HepG2 (cell line): ENCODE data around the gene ICE2. TPM values are rescaled to one million over a fixed set of nuclear protein-coding genes. Genes with fewer than 3 reads are reported as not detected.

Experiments
- CCAR2 ChIP-seq: fragments of 200-400 bp; formaldehyde crosslinking; optimal IDR thresholded peaks from 2 replicates; pipeline ENCODE3; 2018; ENCODE audit warnings: low read depth, mild to moderate bottlenecking, low read length, moderate library complexity
- DMAP1 ChIP-seq: IDR thresholded peaks from 2 replicates; pipeline ENCODE4 v1.6.1; 2016
- DNMT3B ChIP-seq: conservative IDR thresholded peaks from 2 replicates; pipeline ENCODE4 v1.6.1; 2016; ENCODE audit warnings: missing biosample characterization, control low read depth
- EHMT2 ChIP-seq: fragments of 200-600 bp; sonication (generic); IDR thresholded peaks from 2 replicates; pipeline ENCODE4 v1.7.0; 2017; ENCODE audit warnings: antibody characterized with exemption, low read depth, low read length, borderline replicate concordance
- HMG20A ChIP-seq: IDR thresholded peaks from 2 replicates; pipeline ENCODE4 v1.6.1; 2016; ENCODE audit warnings: borderline replicate concordance
- KLF11 ChIP-seq: IDR thresholded peaks from 2 replicates; pipeline ENCODE4 v1.6.1; 2016; ENCODE audit warnings: missing compliant biosample characterization
- MBNL3 ChIP-seq: fragments of 250-450 bp; sonication (Bioruptor Pico); conservative IDR thresholded peaks from 2 replicates; pipeline ENCODE4 v1.8.0; 2022; ENCODE audit warnings: mild to moderate bottlenecking, inconsistent platforms
- NR2F1 ChIP-seq, 2 experiments: fragments of 450-650 bp in 1 of 2; formaldehyde crosslinking in 1 of 2; IDR thresholded peaks; 2 replicates each; pipeline versions ENCODE4 v1.5.0 to v1.6.1; 2016 to 2020; ENCODE audit warnings: mild to moderate bottlenecking in 1 of 2, missing compliant biosample characterization in 1 of 2, missing genetic modification reagents in 1 of 2, moderate library complexity in 1 of 2
- SRSF4 ChIP-seq: fragments of 200-400 bp; formaldehyde crosslinking; IDR thresholded peaks from one replicate; pipeline ENCODE4 v1.6.1; 2018; ENCODE audit warnings: mild to moderate bottlenecking, low read depth, low read length, moderate library complexity; ENCODE audit not compliant: poor library complexity, severe bottlenecking
- SSRP1 ChIP-seq: IDR thresholded peaks from 2 replicates; pipeline ENCODE4 v1.6.1; 2016; ENCODE audit warnings: control low read depth
- STAG1 ChIP-seq: sonication (generic); formaldehyde crosslinking; IDR thresholded peaks from 2 replicates; pipeline ENCODE4 v1.4.0; 2020; ENCODE audit warnings: missing genetic modification reagents
- TBX3 ChIP-seq: fragments of 450-650 bp; IDR thresholded peaks from 2 replicates; pipeline ENCODE4 v1.6.1; 2017; ENCODE audit warnings: antibody characterized with exemption, mild to moderate bottlenecking, inconsistent platforms, borderline replicate concordance
- TCF7L2 ChIP-seq: IDR thresholded peaks from 2 replicates; pipeline ENCODE4 v1.6.1; 2011; ENCODE audit warnings: mild to moderate bottlenecking, low read depth, low read length, moderate library complexity
- ZNF253 ChIP-seq: sonication (generic); formaldehyde crosslinking; IDR thresholded peaks from 2 replicates; pipeline ENCODE4 v1.8.0; 2022; ENCODE audit warnings: mild to moderate bottlenecking, missing genetic modification reagents, borderline replicate concordance
- ZNF567 ChIP-seq: sonication (generic); formaldehyde crosslinking; IDR thresholded peaks from 2 replicates; pipeline ENCODE4 v1.8.1; 2023; ENCODE audit warnings: mild to moderate bottlenecking, missing genetic modification reagents, borderline replicate concordance
- ZNF672 ChIP-seq: sonication (generic); formaldehyde crosslinking; IDR thresholded peaks from 2 replicates; pipeline ENCODE4 v1.8.1; 2022; ENCODE audit warnings: missing genetic modification reagents
- polyA plus RNA-seq, 8 experiments: library from polyadenylated mRNA; depleted of rRNA in 3 of 8; stranded (reverse) in 7 of 8; unstranded in 1 of 8; fragments of >200 nt; fragmentation: Illumina TruSeq in 4 of 8; extraction: Trizol in 4 of 8; gene quantifications; 2 replicates each; pipeline versions ENCODE4 v1.2.1 to v1.2.3, GENCODE V29; 2011 to 2016; ENCODE audit warnings: low read depth in 4 of 8, missing spikeins in 1 of 8, mixed read lengths in 1 of 8; ENCODE audit not compliant: insufficient read depth in 1 of 8
- total RNA-seq, 5 experiments: library from RNA; depleted of rRNA; stranded (reverse); fragments of >200 nt; fragmentation: Illumina TruSeq; extraction: Trizol; gene quantifications; 2 replicates each; pipeline ENCODE4 v1.2.3, GENCODE V29; 2016; ENCODE audit warnings: low read depth in 1 of 5
- TF ChIP-seq, protein P1 (sequence below): sonication (generic); formaldehyde crosslinking; conservative IDR thresholded peaks from 2 replicates; pipeline ENCODE4 v1.4.0; 2020; ENCODE audit warnings: mild to moderate bottlenecking, missing genetic modification reagents, moderate library complexity
- TF ChIP-seq, protein P2 (sequence below): sonication (generic); formaldehyde crosslinking; IDR thresholded peaks from 2 replicates; pipeline ENCODE4 v1.4.0; 2020; ENCODE audit warnings: missing genetic modification reagents, borderline replicate concordance
- TF ChIP-seq, protein P3 (sequence below): sonication (generic); formaldehyde crosslinking; IDR thresholded peaks from 2 replicates; pipeline ENCODE4 v1.5.0; 2020; ENCODE audit warnings: missing genetic modification reagents
- TF ChIP-seq, protein P4 (sequence below): fragments of 450-650 bp; IDR thresholded peaks from 2 replicates; pipeline ENCODE4 v1.6.1; 2017

ICE2 gene
- total and polyA plus RNA-seq, 2 of the 13 experiments (the other 11 are each of a cell fraction or from before 2014, with no cell fraction given), result 24.8 to 26.4 TPM

DNA sequence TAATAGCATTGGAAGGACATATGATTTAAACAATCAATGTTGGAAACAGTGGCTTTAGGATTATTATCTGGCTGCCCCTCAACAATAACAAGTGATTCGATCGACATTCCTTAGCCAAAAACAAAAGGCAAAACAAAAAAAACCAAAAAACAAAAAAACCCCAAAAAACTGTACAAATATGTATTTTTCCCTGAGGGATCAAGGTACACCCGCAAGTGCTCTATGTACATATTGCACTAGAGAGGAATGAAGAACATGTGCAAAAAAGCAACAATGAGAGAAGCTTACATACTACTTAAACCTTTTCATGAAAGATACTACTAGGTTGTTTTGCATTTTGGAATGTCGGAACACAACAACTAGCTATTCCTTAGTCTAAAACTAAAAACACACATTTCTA lies 14.2 kb upstream of the ICE2 start (continued):
- TF ChIP-seq, protein P1, sequence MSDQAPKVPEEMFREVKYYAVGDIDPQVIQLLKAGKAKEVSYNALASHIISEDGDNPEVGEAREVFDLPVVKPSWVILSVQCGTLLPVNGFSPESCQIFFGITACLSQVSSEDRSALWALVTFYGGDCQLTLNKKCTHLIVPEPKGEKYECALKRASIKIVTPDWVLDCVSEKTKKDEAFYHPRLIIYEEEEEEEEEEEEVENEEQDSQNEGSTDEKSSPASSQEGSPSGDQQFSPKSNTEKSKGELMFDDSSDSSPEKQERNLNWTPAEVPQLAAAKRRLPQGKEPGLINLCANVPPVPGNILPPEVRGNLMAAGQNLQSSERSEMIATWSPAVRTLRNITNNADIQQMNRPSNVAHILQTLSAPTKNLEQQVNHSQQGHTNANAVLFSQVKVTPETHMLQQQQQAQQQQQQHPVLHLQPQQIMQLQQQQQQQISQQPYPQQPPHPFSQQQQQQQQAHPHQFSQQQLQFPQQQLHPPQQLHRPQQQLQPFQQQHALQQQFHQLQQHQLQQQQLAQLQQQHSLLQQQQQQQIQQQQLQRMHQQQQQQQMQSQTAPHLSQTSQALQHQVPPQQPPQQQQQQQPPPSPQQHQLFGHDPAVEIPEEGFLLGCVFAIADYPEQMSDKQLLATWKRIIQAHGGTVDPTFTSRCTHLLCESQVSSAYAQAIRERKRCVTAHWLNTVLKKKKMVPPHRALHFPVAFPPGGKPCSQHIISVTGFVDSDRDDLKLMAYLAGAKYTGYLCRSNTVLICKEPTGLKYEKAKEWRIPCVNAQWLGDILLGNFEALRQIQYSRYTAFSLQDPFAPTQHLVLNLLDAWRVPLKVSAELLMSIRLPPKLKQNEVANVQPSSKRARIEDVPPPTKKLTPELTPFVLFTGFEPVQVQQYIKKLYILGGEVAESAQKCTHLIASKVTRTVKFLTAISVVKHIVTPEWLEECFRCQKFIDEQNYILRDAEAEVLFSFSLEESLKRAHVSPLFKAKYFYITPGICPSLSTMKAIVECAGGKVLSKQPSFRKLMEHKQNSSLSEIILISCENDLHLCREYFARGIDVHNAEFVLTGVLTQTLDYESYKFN, result peak; percentile 76
- TF ChIP-seq SRSF4 (no peak), TBX3 (0 out of 2 replicates have a peak, but pooled peaks have one; percentile 25), TCF7L2 (no peak), SSRP1 (CRISPR knock-in tag) (no peak), ZNF253 (CRISPR knock-in tag) (no peak), EHMT2 (no peak), STAG1 (no peak), HMG20A (peak; percentile 39; the same call in 1 of the 2 replicates), ZNF672 (CRISPR knock-in tag) (no peak), DNMT3B (CRISPR knock-in tag) (no peak), KLF11 (CRISPR knock-in tag) (no peak), NR2F1 (CRISPR knock-in tag; IDR thresholded peaks at IDR 0.05) (no peak), CCAR2 (no peak), MBNL3 (no peak), ZNF567 (CRISPR knock-in tag) (no peak), DMAP1 (CRISPR knock-in tag) (no peak)
- TF ChIP-seq, protein P2, sequence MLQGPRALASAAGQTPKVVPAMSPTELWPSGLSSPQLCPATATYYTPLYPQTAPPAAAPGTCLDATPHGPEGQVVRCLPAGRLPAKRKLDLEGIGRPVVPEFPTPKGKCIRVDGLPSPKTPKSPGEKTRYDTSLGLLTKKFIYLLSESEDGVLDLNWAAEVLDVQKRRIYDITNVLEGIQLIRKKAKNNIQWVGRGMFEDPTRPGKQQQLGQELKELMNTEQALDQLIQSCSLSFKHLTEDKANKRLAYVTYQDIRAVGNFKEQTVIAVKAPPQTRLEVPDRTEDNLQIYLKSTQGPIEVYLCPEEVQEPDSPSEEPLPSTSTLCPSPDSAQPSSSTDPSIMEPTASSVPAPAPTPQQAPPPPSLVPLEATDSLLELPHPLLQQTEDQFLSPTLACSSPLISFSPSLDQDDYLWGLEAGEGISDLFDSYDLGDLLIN (CRISPR knock-in tag), result no peak
- TF ChIP-seq, protein P3, sequence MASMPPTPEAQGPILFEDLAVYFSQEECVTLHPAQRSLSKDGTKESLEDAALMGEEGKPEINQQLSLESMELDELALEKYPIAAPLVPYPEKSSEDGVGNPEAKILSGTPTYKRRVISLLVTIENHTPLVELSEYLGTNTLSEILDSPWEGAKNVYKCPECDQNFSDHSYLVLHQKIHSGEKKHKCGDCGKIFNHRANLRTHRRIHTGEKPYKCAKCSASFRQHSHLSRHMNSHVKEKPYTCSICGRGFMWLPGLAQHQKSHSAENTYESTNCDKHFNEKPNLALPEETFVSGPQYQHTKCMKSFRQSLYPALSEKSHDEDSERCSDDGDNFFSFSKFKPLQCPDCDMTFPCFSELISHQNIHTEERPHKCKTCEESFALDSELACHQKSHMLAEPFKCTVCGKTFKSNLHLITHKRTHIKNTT, result no peak
- TF ChIP-seq, protein P4, sequence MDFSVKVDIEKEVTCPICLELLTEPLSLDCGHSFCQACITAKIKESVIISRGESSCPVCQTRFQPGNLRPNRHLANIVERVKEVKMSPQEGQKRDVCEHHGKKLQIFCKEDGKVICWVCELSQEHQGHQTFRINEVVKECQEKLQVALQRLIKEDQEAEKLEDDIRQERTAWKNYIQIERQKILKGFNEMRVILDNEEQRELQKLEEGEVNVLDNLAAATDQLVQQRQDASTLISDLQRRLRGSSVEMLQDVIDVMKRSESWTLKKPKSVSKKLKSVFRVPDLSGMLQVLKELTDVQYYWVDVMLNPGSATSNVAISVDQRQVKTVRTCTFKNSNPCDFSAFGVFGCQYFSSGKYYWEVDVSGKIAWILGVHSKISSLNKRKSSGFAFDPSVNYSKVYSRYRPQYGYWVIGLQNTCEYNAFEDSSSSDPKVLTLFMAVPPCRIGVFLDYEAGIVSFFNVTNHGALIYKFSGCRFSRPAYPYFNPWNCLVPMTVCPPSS, result no peak
